Inflammatory macrophage treated with lipopolysaccharide for 4 hours (primary cell): ENCODE results near the gene CCPG1.

ENCODE experiments used
- DNase-seq: peaks from one replicate; pipeline ENCODE4 v3.0.0-alpha.2; 2020

CCPG1 gene

GRCh38 chr15:55383687-55384086 is 24.5 kb downstream of the CCPG1 start:
- no peak for DNase-seq

- DNase-seq = no peak
Measured at GRCh38 chr15:55381595-55381994, 26.6 kb downstream of the CCPG1 start.

GRCh38 chr15:55379095-55379494 is 29.1 kb downstream of the CCPG1 start:
- no peak for DNase-seq

- no peak for DNase-seq
Measured at GRCh38 chr15:55372701-55373440, 35.3 kb downstream of the CCPG1 start.

GRCh38 chr15:55366981-55367380 is 41.2 kb downstream of the CCPG1 start:
- peak; percentile 45 for DNase-seq

GRCh38 chr15:55362641-55363040 is 45.5 kb downstream of the CCPG1 start:
- no peak for DNase-seq

GRCh38 chr15:55361048-55361447 is 47.1 kb downstream of the CCPG1 start:
- DNase-seq = no peak

GRCh38 chr15:55360256-55360655 is 47.9 kb downstream of the CCPG1 start:
- DNase-seq = no peak

- DNase-seq = no peak
Measured at GRCh38 chr15:55358471-55358870, 49.7 kb downstream of the CCPG1 start.

GRCh38 chr15:55357774-55358173 is 50.4 kb downstream of the CCPG1 start:
- DNase-seq = no peak

- DNase-seq = no peak
Measured at GRCh38 chr15:55356985-55357585, 51.1 kb downstream of the CCPG1 start.

- no peak for DNase-seq
Measured at GRCh38 chr15:55353025-55353424, 55.1 kb downstream of the CCPG1 start.

- DNase-seq = no peak
Measured at GRCh38 chr15:55349282-55349681, 58.9 kb downstream of the CCPG1 start.

GRCh38 chr15:55348281-55348778 is 59.8 kb downstream of the CCPG1 start:
- no peak for DNase-seq

GRCh38 chr15:55344206-55344605 is 64.0 kb downstream of the CCPG1 start:
- DNase-seq = no peak

GRCh38 chr15:55343168-55343567 is 65.0 kb downstream of the CCPG1 start:
- no peak for DNase-seq

- no peak for DNase-seq
Measured at GRCh38 chr15:55337160-55337559, 71.0 kb downstream of the CCPG1 start.

- DNase-seq = peak; percentile 63
Measured at GRCh38 chr15:55334997-55335396, 73.2 kb downstream of the CCPG1 start.

- DNase-seq = no peak
Measured at GRCh38 chr15:55334371-55334770, 73.8 kb downstream of the CCPG1 start.

GRCh38 chr15:55327387-55327786 is 80.8 kb downstream of the CCPG1 start:
- peak; percentile 73 for DNase-seq

- peak; percentile 54 for DNase-seq
Measured at GRCh38 chr15:55322467-55322866, 85.7 kb downstream of the CCPG1 start.

GRCh38 chr15:55320963-55321362 is 87.2 kb downstream of the CCPG1 start:
- DNase-seq = no peak

GRCh38 chr15:55320238-55320550 is 88.0 kb downstream of the CCPG1 start:
- DNase-seq = no peak

- peak; percentile 47 for DNase-seq
Measured at GRCh38 chr15:55319537-55320237, 88.5 kb downstream of the CCPG1 start.
